HepG2 (cell line): ENCODE results near the gene SUSD3. TPM values are rescaled to one million over a fixed set of nuclear protein-coding genes. Genes with fewer than 3 reads are reported as not detected.

Experiments used
- AGO2 ChIP-seq: fragments of 200-400 bp; formaldehyde crosslinking; optimal IDR thresholded peaks from 2 replicates; pipeline ENCODE3; 2017; ENCODE audit warnings: mild to moderate bottlenecking, low read depth, low read length, moderate library complexity
- HDAC2 ChIP-seq: sonication (generic); formaldehyde crosslinking; IDR thresholded peaks from 2 replicates; pipeline ENCODE4 v1.4.0; 2020; ENCODE audit warnings: missing genetic modification reagents
- HNRNPK ChIP-seq: fragments of 200-400 bp; formaldehyde crosslinking; IDR thresholded peaks from 2 replicates; pipeline ENCODE4 v1.6.1; 2018; ENCODE audit warnings: low read length, low read depth, moderate library complexity, mild to moderate bottlenecking; ENCODE audit not compliant: poor library complexity, severe bottlenecking
- MTF2 ChIP-seq: sonication (generic); formaldehyde crosslinking; IDR thresholded peaks from 2 replicates; pipeline ENCODE4 v1.5.0; 2020; ENCODE audit warnings: missing genetic modification reagents, borderline replicate concordance
- NR2C2 ChIP-seq: sonication (generic); formaldehyde crosslinking; IDR thresholded peaks from 2 replicates; pipeline ENCODE4 v1.4.0; 2020; ENCODE audit warnings: missing genetic modification reagents, mild to moderate bottlenecking, moderate library complexity, borderline replicate concordance
- PHF21A ChIP-seq: sonication (generic); formaldehyde crosslinking; IDR thresholded peaks from 2 replicates; pipeline ENCODE4 v1.5.0; 2020; ENCODE audit warnings: mild to moderate bottlenecking, missing genetic modification reagents
- POLR2AphosphoS5 ChIP-seq: IDR thresholded peaks from 2 replicates; pipeline ENCODE4 v1.6.1; 2012; ENCODE audit warnings: low read depth, low read length
- SPEN ChIP-seq: sonication (generic); formaldehyde crosslinking; IDR thresholded peaks from 2 replicates; pipeline ENCODE4 v1.5.1; 2020; ENCODE audit warnings: low read depth, mild to moderate bottlenecking, missing genetic modification reagents
- THAP9 ChIP-seq: sonication (generic); formaldehyde crosslinking; IDR thresholded peaks from 2 replicates; pipeline ENCODE4; 2020; ENCODE audit warnings: missing genetic modification reagents, mild to moderate bottlenecking, borderline replicate concordance
- ZNF160 ChIP-seq: sonication (generic); formaldehyde crosslinking; IDR thresholded peaks from 2 replicates; pipeline ENCODE4 v1.8.0; 2022; ENCODE audit warnings: mild to moderate bottlenecking, inconsistent platforms, missing genetic modification reagents
- ZNF224 ChIP-seq: sonication (generic); formaldehyde crosslinking; IDR thresholded peaks from 2 replicates; pipeline ENCODE4 v1.5.0; 2020; ENCODE audit warnings: mild to moderate bottlenecking, missing genetic modification reagents
- ZNF556 ChIP-seq: sonication (generic); formaldehyde crosslinking; IDR thresholded peaks from 2 replicates; pipeline ENCODE4 v1.4.0; 2020; ENCODE audit warnings: mild to moderate bottlenecking, missing genetic modification reagents, borderline replicate concordance
- ZNF652 ChIP-seq: IDR thresholded peaks from 2 replicates; pipeline ENCODE4 v1.6.1; 2016; ENCODE audit warnings: low read depth, borderline replicate concordance
- ZNF770 ChIP-seq: sonication (generic); formaldehyde crosslinking; IDR thresholded peaks from 2 replicates; pipeline ENCODE4 v1.5.0; 2020; ENCODE audit warnings: mild to moderate bottlenecking, missing genetic modification reagents
- polyA plus RNA-seq, 8 experiments: library from polyadenylated mRNA; depleted of rRNA in 3 of 8; stranded (reverse) in 7 of 8; unstranded in 1 of 8; fragments of >200 nt; fragmentation: Illumina TruSeq in 4 of 8; extraction: Trizol in 4 of 8; gene quantifications; 2 replicates each; pipeline versions ENCODE4 v1.2.1 to v1.2.3, GENCODE V29; 2011 to 2016; ENCODE audit warnings: low read depth in 4 of 8, missing spikeins in 1 of 8, mixed read lengths in 1 of 8; ENCODE audit not compliant: insufficient read depth in 1 of 8
- total RNA-seq, 5 experiments: library from RNA; depleted of rRNA; stranded (reverse); fragments of >200 nt; fragmentation: Illumina TruSeq; extraction: Trizol; gene quantifications; 2 replicates each; pipeline ENCODE4 v1.2.3, GENCODE V29; 2016; ENCODE audit warnings: low read depth in 1 of 5

SUSD3 gene
- total and polyA plus RNA-seq, 2 of the 13 experiments (the other 11 are each of a cell fraction or from before 2014, with no cell fraction given) = 7.0 to 9.1 TPM

DNA sequence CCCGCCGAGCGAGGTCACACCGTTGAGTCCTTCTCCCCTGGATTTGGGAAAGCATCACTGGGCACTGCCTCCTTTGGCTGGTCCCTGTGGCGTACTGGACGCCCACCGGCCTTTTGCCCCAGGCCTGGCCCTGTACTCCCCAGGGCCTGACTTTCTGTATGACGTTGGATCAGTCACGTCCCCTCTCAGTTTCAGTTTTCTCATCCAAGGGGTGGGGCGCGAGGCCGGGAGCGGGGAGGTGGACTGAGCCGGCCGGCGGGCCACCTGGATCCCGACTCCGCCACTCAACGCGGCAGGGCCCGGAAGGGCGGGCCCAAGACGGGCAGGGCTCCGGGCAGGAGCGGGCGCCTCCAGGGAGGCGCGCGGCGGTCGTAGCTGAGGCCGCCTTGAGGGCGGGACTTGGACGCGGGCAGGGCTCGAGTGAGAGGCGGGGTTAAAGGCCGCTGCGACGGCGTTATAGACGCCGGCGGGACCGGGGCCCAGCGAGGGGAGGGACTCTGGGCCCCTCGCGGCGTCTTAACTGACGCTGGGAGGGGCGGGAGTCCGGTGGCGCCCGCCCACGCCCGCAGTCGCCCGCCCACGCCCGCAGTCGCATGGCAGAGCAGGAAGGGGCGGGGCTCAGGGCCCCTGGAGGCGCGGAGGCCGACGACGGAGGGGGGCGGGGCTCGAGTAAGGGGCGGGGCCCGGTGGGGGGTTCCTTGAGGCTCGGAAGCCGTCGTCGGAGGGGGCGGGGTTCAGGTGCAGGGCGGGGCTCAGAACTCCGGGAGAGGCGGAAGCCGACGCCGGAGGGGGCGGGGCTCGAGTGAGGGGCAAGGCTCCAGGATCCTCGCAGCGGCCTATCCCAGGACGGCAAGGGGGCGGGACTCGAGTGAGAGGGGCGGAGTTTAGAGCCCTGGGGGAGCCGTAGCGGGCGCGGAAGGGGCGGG is 37.0 kb downstream of the SUSD3 start (continued):
- TF ChIP-seq THAP9 (no peak), ZNF652 (CRISPR knock-in tag) (no peak), HDAC2 (CRISPR knock-in tag) (peak; percentile 42; the same call in 1 of the 2 replicates), ZNF160 (peak; percentile 36; the same call in 1 of the 2 replicates), AGO2 (peak; percentile 72), ZNF556 (peak; percentile 31; the same call in 1 of the 2 replicates), ZNF770 (CRISPR knock-in tag) (peak; percentile 75), ZNF224 (CRISPR knock-in tag) (peak; percentile 63; the same call in 1 of the 2 replicates), MTF2 (CRISPR knock-in tag) (peak; percentile 28; the same call in 1 of the 2 replicates), PHF21A (peak; percentile 63; the same call in 1 of the 2 replicates), NR2C2 (CRISPR knock-in tag) (0 out of 2 replicates have a peak, but pooled peaks have one; percentile 27), HNRNPK (peak; percentile 56), POLR2AphosphoS5 (peak; percentile 58), SPEN (peak; percentile 51; the same call in 1 of the 2 replicates)
